Liver (tissue), 3 donors: ENCODE results near the gene KCNMB1.
"Not testable (repeated sequence)": the region's sequence is repeated elsewhere in the genome, so short reads cannot be mapped to it uniquely, and the experiment has no call there.

Source experiments
- CTCF ChIP-seq: fragments of 150-350 bp; IDR thresholded peaks from 2 replicates; pipeline ENCODE4 v1.5.1; 2017; ENCODE audit warnings: improper control_type of control experiment, low read depth, low read length; ENCODE audit not compliant: missing input control
- JUND ChIP-seq, 2 donors: IDR thresholded peaks; 2 replicates each; pipeline ENCODE4 v1.6.1; 2016; ENCODE audit warnings: antibody characterized with exemption in 2 of 2
- NR2F2 ChIP-seq: IDR thresholded peaks from 2 replicates; pipeline ENCODE4 v1.6.1; 2016; ENCODE audit warnings: antibody characterized with exemption
- TAF1 ChIP-seq: conservative IDR thresholded peaks from 2 replicates; pipeline ENCODE4 v1.6.1; 2016; ENCODE audit warnings: antibody characterized with exemption, mild to moderate bottlenecking
- TF ChIP-seq, protein P1 (sequence below): IDR thresholded peaks from 2 replicates; pipeline ENCODE4 v1.6.1; 2016; ENCODE audit warnings: antibody characterized with exemption, mild to moderate bottlenecking
- TF ChIP-seq, protein P2 (sequence below): IDR thresholded peaks from 2 replicates; pipeline ENCODE4 v1.6.1; 2016; ENCODE audit warnings: antibody characterized with exemption
- TF ChIP-seq, protein P3 (sequence below): IDR thresholded peaks from 2 replicates; pipeline ENCODE4 v1.6.1; 2016; ENCODE audit warnings: antibody characterized with exemption
- donor health status: healthy.
- donor health status: healthy.

DNA sequence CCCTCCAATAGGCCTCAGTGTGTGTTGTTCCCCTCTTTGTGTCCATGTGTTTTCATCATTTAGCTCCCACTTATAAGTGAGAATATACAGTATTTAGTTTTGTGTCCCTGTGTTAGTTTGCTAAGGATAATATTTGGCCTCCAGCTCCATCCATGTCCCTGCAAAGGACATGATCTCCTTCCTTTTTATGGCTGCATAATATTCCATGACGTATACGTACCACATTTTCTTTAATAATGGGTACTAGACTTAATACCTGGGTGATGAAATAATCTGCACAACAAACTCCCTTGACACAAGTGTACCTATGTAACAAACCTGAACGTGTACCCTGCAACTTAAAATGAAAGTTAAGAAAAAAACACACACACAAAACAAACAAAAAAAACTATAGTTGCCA is 12.6 kb downstream of the KCNMB1 start:
- TF ChIP-seq, protein P1, sequence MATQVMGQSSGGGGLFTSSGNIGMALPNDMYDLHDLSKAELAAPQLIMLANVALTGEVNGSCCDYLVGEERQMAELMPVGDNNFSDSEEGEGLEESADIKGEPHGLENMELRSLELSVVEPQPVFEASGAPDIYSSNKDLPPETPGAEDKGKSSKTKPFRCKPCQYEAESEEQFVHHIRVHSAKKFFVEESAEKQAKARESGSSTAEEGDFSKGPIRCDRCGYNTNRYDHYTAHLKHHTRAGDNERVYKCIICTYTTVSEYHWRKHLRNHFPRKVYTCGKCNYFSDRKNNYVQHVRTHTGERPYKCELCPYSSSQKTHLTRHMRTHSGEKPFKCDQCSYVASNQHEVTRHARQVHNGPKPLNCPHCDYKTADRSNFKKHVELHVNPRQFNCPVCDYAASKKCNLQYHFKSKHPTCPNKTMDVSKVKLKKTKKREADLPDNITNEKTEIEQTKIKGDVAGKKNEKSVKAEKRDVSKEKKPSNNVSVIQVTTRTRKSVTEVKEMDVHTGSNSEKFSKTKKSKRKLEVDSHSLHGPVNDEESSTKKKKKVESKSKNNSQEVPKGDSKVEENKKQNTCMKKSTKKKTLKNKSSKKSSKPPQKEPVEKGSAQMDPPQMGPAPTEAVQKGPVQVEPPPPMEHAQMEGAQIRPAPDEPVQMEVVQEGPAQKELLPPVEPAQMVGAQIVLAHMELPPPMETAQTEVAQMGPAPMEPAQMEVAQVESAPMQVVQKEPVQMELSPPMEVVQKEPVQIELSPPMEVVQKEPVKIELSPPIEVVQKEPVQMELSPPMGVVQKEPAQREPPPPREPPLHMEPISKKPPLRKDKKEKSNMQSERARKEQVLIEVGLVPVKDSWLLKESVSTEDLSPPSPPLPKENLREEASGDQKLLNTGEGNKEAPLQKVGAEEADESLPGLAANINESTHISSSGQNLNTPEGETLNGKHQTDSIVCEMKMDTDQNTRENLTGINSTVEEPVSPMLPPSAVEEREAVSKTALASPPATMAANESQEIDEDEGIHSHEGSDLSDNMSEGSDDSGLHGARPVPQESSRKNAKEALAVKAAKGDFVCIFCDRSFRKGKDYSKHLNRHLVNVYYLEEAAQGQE = not testable (repeated sequence)
- TF ChIP-seq, protein P2, sequence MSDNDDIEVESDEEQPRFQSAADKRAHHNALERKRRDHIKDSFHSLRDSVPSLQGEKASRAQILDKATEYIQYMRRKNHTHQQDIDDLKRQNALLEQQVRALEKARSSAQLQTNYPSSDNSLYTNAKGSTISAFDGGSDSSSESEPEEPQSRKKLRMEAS = not testable (repeated sequence)
- TF ChIP-seq CTCF; NR2F2; JUND (IDR thresholded peaks at IDR 0.05); TAF1: not testable (repeated sequence)
- TF ChIP-seq, protein P3, sequence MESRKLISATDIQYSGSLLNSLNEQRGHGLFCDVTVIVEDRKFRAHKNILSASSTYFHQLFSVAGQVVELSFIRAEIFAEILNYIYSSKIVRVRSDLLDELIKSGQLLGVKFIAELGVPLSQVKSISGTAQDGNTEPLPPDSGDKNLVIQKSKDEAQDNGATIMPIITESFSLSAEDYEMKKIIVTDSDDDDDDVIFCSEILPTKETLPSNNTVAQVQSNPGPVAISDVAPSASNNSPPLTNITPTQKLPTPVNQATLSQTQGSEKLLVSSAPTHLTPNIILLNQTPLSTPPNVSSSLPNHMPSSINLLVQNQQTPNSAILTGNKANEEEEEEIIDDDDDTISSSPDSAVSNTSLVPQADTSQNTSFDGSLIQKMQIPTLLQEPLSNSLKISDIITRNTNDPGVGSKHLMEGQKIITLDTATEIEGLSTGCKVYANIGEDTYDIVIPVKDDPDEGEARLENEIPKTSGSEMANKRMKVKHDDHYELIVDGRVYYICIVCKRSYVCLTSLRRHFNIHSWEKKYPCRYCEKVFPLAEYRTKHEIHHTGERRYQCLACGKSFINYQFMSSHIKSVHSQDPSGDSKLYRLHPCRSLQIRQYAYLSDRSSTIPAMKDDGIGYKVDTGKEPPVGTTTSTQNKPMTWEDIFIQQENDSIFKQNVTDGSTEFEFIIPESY = not testable (repeated sequence)
